BE2C (cell line): ENCODE results near the gene COL6A3.

Experiments
- DNase-seq: peaks from one replicate; pipeline ENCODE4 v3.0.0-alpha.2; 2020
- H3K27me3 ChIP-seq: fragments of 250-450 bp; sonication (Bioruptor Pico); 2 replicates; pipeline ENCODE4 v1.5.1; 2020; ENCODE audit warnings: mild to moderate bottlenecking
- H3K36me3 ChIP-seq: fragments of 250-450 bp; sonication (Bioruptor Pico); 2 replicates; pipeline ENCODE4 v1.5.1; 2020; ENCODE audit warnings: mild to moderate bottlenecking
- H3K4me1 ChIP-seq: fragments of 250-450 bp; sonication (Bioruptor Pico); 2 replicates; pipeline ENCODE4 v1.5.1; 2020
- H3K4me3 ChIP-seq: 2 replicates; pipeline ENCODE4 v1.5.1; 2011; ENCODE audit warnings: low read depth, low read length
- H3K9me3 ChIP-seq: fragments of 250-450 bp; sonication (Bioruptor Pico); 2 replicates; pipeline ENCODE4 v1.5.1; 2020
- CTCF ChIP-seq: IDR thresholded peaks from 2 replicates; pipeline ENCODE4 v1.5.1; 2012; ENCODE audit warnings: mild to moderate bottlenecking, low read depth, low read length

COL6A3 gene

DNA sequence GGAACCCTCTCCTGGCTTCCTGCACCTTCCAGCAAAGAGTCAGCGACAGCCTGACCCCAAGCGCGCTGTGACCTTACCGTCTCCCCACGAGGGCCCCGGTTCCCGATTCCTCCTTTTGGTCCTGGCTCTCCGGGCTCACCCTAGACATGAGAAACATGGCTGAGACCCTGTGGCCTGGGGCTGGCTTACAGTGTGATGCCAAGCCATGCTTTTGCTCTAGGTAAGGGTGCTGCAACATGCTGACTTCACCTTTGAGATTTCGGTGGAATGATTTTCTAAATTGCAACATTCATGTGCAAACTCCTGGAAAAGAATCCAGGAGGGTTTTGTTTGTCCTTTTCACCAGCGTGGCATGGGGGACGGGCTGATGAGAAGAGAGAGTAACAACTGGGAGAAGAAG lies 63.9 kb downstream of the COL6A3 start:
- no peak overlapping the region for H3K4me3 ChIP-seq
- DNase-seq, result no peak
- no peak for TF ChIP-seq CTCF
- no peaks in the 10 kb centered on the region for H3K27me3 ChIP-seq
- H3K36me3 ChIP-seq, result no peaks in the 10 kb centered on the region
- peaks cover 11% of the 10 kb centered on the region for H3K4me1 ChIP-seq
- no peaks in the 10 kb centered on the region for H3K9me3 ChIP-seq

GRCh38 chr2:237348281-237348865 lies 65.6 kb downstream of the COL6A3 start:
- H3K4me1 ChIP-seq, result peaks cover 11% of the 10 kb centered on the region
- no peaks in the 10 kb centered on the region for H3K9me3 ChIP-seq
- no peaks in the 10 kb centered on the region for H3K36me3 ChIP-seq
- no peak for DNase-seq
- no peak for TF ChIP-seq CTCF
- H3K27me3 ChIP-seq, result no peaks in the 10 kb centered on the region
- H3K4me3 ChIP-seq, result no peak overlapping the region

GRCh38 chr2:237345891-237346640 lies 67.9 kb downstream of the COL6A3 start:
- H3K9me3 ChIP-seq, result no peaks in the 10 kb centered on the region
- no peak for TF ChIP-seq CTCF
- H3K36me3 ChIP-seq, result no peaks in the 10 kb centered on the region
- H3K4me1 ChIP-seq, result peaks cover 11% of the 10 kb centered on the region
- DNase-seq, result no peak
- no peaks in the 10 kb centered on the region for H3K27me3 ChIP-seq
- H3K4me3 ChIP-seq, result no peak overlapping the region

DNA sequence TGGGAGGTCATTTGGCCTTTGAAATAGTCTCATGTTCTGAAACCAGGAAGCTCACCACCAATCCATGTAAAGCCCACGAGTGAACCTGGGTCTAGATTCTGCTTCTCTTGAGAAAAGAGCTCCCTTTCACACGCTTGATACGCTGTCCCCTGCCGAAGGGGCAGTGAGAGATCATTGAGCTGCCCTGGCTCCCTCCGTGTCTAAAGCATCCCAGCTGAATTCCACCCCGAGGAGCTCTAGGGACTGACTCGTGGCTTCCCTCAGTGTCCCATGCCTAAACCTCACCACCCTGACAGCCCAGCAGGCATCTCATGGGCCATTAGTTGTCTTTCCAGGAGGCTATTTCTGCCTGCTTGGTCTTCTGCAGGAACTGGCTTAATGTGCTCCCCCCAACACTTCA lies 68.6 kb downstream of the COL6A3 start:
- peaks cover 11% of the 10 kb centered on the region for H3K4me1 ChIP-seq
- no peak overlapping the region for H3K4me3 ChIP-seq
- H3K9me3 ChIP-seq, result no peaks in the 10 kb centered on the region
- no peaks in the 10 kb centered on the region for H3K36me3 ChIP-seq
- no peak for TF ChIP-seq CTCF
- no peak for DNase-seq
- no peaks in the 10 kb centered on the region for H3K27me3 ChIP-seq

DNA sequence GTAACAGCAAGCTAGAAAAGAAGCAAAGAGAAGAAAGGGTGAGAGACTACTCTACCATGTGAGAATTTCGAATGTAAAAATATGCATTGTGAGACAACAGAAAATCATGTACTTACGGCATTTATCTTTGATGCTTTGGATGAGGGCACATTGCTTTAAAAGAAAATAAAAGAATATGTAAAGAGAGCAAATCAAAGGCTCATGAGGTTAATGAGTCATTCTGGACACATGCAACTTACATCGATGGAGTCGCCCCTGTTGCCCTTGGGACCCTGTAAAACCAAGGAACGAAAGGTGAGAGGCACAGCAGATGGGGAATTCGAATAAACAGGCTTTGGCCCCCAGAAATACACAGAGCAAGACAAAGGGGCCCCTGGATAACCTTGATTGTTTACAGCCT lies 69.0 kb downstream of the COL6A3 start:
- TF ChIP-seq CTCF, result no peak
- no peaks in the 10 kb centered on the region for H3K9me3 ChIP-seq
- no peak overlapping the region for H3K4me3 ChIP-seq
- no peak for DNase-seq
- no peaks in the 10 kb centered on the region for H3K27me3 ChIP-seq
- H3K4me1 ChIP-seq, result peaks cover 11% of the 10 kb centered on the region
- no peaks in the 10 kb centered on the region for H3K36me3 ChIP-seq

GRCh38 chr2:237343993-237344392 lies 70.0 kb downstream of the COL6A3 start:
- no peaks in the 10 kb centered on the region for H3K36me3 ChIP-seq
- peaks cover 11% of the 10 kb centered on the region for H3K4me1 ChIP-seq
- H3K27me3 ChIP-seq, result no peaks in the 10 kb centered on the region
- no peaks in the 10 kb centered on the region for H3K9me3 ChIP-seq
- no peak for DNase-seq
- no peak overlapping the region for H3K4me3 ChIP-seq
- TF ChIP-seq CTCF, result no peak
